NCI-H2081 treated with DMSO at 0.1 percent for 48 hours (cell line): Measurements from ENCODE around the gene SCAPER.
"Not testable (repeated sequence)": the region's sequence is repeated elsewhere in the genome, so short reads cannot be mapped to it uniquely, and the experiment has no call there.

Source experiments
- DNase-seq: peaks from one replicate; lab custom pipeline; 2025; lab: John Stamatoyannopoulos, UW

Gene SCAPER

GRCh38 chr15:76483018-76483417 is 422.1 kb downstream of the SCAPER start:
- no peak for DNase-seq

GRCh38 chr15:76480267-76480666 is 424.9 kb downstream of the SCAPER start:
- no peak for DNase-seq

DNA sequence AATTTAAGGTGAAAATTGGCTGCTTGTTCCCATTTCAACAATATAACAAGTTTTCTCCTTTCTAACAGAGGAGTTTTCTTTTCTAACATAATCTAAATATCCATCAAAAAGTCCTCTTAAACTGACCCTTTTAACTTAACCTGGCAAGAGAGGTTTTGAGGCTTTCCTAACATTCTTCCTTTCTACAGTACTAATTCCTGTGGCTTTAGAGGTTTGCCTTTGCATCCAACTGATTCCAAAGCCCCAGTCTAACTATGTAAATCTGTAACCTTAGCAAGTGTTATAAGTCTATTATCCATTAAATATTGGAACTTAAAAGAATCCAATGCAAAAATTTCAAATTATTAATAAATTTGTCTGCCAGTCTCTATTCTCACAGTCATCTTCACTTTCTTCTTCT is 434.4 kb downstream of the SCAPER start:
- DNase-seq, result no peak

DNA sequence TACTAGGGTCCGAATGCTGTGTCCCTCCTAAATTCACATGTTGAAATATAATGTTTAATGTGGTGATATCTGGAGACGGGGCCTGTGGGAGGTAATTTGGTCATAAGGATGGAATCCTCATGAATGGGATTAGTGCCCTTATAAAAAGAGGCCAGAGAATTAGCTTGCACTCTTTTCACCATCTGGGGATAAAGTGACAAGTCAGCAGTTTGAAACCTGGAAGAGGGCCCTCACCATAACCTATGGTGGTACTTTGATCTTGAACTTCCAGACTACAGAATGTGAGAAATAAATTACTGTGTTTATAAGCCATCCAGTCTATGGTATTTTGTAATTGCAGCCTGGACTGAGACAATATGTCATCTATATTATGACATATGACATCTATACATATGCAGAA is 436.4 kb downstream of the SCAPER start:
- no peak for DNase-seq

DNA sequence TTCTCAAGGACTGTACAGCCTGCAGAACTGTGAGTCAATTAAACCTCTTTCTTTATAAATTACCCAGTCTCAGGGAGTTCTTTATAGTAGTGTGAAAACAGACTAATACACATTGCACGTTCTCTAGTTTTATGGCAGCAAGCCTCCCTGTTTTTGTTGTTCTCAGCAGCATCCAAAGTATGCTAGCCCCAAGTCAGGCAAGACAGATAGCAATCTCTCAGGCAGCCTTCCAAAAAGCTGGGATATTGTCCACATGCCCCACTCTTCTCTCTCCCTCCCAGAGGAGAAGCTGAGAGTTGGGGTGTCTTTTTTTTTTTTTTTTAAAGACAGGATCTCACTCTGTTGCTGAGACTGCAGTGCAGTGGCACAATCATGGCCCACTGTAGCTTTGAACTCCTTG is 438.0 kb downstream of the SCAPER start:
- no peak for DNase-seq

DNA sequence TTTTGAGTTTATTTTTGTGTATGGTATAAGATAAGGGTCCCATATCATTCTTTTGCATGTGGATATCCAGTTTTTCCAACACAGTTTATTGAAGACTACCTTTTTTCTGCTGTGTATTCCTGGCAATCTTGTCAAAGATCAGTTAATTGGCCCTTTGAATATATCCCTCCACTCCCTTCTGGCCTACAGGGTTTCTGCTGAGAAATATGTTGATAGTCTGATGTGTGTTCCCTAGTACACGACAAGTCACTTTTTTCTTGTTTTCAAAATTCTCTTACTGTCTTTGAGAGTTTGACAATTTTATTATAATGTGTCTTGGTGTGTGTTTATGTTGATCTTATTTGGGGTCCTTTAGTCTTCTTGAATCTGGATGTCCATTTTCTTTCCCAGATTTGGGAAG is 439.4 kb downstream of the SCAPER start:
- no peak for DNase-seq

GRCh38 chr15:76464247-76464646 is 440.9 kb downstream of the SCAPER start:
- DNase-seq, result no peak

DNA sequence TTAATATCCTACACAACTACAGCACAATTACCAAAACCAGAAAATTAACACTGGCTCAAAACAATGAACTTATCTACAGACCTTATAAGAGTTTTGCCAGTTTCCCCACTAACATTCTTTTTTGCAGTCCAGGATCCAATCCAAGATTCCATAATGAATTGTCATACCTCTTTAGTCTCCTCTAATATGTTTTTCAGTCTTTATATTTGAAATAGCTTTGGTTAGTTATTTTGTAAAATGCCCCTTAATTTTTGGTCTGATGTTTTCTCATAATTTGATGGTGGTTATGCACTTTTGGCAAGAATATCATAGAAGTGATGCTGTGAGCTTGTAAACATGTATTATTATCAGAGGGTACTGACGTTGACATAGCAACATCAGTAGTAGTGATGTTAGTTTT is 444.3 kb downstream of the SCAPER start:
- DNase-seq, result no peak

- DNase-seq, result no peak
Measured at GRCh38 chr15:76460347-76460746, 444.8 kb downstream of the SCAPER start.

DNA sequence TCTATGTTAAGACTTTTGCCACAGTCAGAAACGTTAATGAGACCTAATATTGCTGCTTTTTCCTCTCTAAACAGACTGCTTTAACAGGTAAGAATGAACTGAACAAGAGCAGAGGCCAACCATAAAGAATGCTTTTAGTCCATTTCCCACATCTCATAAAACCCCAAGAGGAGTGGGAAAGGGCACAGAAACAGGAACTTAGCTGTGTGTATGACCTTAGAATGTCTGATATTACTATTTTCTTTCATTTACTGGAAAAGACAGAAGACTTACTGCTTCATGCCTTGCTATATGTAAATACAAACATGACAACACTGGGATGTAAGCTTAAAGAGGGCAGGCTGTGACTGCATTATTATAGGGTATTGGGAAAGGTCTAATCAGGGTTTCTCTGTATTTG is 453.6 kb downstream of the SCAPER start:
- no peak for DNase-seq

DNA sequence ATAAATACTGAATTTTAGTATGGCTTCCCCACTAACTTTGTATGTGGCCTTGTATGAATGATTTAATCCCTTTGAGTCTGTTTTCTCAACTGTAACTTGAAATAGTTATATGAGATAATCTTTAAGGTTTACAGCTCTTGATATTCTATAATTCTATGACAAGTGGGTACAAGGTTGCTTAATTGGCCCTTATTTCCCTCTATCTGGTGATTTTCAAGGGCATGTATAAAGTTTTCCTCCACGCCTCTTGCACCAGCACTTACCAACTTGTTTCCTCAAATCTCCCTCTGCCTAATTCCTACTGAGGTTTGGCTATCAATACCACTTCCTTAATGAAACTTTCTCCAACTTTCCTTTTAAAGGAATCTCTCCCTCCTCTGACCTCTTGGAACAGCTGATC is 455.7 kb downstream of the SCAPER start:
- no peak for DNase-seq

DNA sequence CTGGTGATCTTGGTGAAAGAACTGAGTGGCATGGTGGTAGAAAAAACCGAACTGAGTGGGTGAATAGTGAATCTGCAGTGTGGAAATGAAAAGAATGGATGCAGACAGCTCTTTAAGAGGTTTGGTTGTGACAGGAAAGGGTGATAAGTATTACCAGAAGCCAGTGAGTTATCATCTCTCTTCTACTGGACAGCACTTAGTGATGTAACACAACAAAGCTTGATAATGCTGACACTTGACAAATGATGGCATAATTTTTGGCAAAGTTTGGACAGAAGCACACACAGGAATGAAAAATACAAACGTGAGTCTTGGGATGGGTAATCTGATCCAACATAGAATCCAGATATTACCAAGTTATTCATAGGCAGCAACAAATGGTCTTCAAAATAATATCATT is 456.4 kb downstream of the SCAPER start:
- DNase-seq, result no peak

- DNase-seq, result no peak
Measured at GRCh38 chr15:76447728-76448441, 457.3 kb downstream of the SCAPER start.

- no peak for DNase-seq
Measured at GRCh38 chr15:76440441-76440840, 464.7 kb downstream of the SCAPER start.

GRCh38 chr15:76439542-76439941 is 465.6 kb downstream of the SCAPER start:
- no peak for DNase-seq

GRCh38 chr15:76433798-76434400 is 471.2 kb downstream of the SCAPER start:
- no peak for DNase-seq

DNA sequence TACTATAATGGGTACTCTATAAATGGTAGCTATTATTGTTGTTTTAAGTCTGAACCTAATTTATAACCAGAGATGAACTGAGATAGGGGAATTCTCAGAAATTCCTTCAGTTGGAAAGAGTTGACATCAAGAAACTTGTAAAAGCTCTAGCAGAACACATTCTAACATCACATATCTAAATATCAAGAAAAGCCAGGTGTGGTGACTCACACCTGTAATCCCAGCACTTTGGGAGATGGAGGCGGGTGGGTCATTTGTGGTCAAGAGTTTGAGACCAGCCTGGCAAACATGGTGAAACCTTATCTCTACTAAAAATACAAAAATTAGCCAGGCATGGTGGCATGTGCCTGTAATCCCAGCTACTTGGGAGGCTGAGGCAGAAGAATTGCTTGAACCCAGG is 472.1 kb downstream of the SCAPER start:
- not testable (repeated sequence) for DNase-seq

DNA sequence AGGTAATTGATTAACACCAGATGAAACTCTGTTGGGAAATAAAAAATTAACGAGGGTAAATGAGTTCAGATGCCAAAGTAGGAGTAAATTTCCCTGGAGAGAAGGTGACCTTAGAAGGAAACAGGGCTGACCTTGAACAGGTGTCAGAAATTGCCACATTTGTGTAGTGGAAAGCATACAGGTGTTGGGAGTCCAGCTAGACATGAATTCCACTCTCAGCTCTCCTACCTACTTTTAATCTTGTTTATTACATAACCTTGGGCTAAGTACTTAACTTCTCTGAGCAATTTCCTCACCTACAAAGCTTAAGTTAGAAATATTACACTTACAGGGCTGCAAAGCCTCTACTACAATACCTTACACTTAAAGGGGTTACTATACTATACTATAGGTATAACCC is 472.5 kb downstream of the SCAPER start:
- DNase-seq, result no peak

- DNase-seq, result no peak
Measured at GRCh38 chr15:76431971-76432370, 473.2 kb downstream of the SCAPER start.

DNA sequence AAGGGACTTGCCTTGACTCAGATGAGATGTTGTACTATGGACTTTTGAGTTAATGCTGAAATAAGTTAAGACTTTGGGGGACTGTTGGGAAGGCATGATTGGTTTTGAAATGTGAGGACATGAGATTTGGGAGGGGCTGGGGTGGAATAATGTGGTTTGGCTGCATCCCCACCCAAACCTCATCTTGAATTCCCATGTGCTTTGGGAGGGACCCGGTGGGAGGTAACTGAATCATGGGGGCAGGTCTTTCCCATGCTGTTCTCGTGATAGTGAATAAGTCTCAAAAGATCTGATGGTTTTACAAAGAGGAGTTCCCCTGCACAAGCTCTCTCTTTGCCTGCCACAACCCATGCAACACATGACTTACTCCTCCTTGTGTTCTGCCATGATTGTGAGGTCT is 474.4 kb downstream of the SCAPER start:
- DNase-seq, result not testable (repeated sequence)

DNA sequence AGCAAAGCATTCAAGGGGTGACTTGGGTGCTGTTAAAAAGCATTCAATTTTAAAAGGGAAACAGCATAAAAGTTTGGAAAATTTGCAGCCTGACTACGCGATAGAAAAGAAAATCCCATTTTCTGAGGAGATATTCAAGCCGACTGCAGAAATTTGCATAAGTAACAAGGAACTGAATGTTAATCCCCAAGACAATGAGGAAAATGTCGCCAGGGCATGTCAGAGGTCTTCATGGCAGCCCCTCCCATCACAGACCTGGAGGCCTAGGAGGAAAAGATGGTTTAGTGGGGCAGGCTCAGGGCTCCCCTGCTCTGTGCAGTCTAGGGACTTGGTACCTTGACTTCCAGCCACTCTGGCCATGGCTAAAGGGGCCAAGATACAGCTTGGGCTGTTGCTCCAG is 475.5 kb downstream of the SCAPER start:
- DNase-seq, result no peak

DNA sequence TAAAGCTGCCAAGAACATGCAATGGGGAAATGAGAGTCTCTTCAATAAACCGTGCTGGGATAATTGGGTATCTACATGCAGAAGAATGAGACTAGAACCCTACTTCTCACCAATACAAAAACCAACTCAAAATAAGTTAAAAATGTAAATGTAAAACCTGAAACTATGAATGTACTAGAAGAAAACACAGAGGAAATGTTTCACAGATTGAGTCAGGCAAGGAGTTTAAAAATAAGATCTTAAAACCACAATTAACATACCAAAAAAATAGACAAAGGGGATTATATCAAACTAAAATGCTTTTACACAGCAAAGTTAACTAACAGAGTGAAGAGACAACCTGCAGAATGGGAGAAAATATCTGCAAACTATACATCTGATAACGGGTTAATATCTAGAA is 478.2 kb downstream of the SCAPER start:
- DNase-seq, result no peak

DNA sequence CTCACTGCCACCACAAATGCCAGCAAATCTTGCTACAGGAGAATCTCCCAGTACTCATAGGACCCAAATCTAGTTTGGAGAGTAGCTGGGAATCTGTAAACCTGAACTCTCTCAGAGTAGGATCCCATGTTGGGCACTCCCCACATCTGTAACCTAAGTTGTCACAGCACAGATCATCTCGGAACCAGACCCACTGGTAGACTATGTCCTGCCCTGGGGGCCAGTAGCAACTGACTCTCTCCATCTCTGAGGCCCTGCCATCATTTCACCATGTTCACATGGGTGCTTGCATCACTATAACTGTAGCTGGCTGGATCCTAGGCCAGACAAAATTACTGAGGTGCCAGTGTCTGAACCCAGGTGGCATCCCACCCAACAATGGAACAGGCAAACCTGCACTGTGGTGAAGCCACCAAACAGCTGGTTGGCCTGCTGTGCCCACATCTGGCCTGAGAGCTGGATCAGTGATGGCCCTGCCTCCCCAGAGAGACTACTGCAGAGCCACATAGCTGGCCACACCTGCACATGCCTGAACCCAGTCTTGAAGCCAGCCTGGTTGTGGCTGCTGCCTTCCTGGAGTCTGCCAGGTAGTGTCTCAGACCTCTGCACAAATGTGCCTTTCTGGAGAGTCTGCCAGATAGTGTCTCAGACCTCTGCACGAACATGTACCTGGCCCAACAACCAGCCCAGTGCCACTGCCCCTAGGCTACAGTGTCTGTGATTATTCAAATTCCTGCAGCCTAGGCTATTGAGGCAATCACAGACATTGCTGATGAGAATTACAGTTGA is 486.6 kb downstream of the SCAPER start:
- DNase-seq, result no peak
